Thyroid gland (tissue), 4 donors: ENCODE data around the gene UBE2O.
A peak's percentile ranks its signal among the peaks of the same experiment; 100 is the strongest.

Experiments
- CTCF ChIP-seq, 6 experiments: fragments of 200-600 bp in 3 of 6; fragments of 450-650 bp in 3 of 6; sonication (generic) in 3 of 6; IDR thresholded peaks; one replicate each; pipeline ENCODE4 v1.5.1; 2016 to 2019; ENCODE audit warnings: antibody characterized with exemption in 6 of 6, mild to moderate bottlenecking in 2 of 6, inconsistent platforms in 1 of 6, moderate library complexity in 1 of 6
- POLR2A ChIP-seq, 2 donors: fragments of 450-650 bp; IDR thresholded peaks; one replicate each; pipeline ENCODE4 v1.6.1; 2017; ENCODE audit warnings: antibody characterized with exemption in 2 of 2, mild to moderate bottlenecking in 2 of 2, moderate library complexity in 1 of 2

DNA sequence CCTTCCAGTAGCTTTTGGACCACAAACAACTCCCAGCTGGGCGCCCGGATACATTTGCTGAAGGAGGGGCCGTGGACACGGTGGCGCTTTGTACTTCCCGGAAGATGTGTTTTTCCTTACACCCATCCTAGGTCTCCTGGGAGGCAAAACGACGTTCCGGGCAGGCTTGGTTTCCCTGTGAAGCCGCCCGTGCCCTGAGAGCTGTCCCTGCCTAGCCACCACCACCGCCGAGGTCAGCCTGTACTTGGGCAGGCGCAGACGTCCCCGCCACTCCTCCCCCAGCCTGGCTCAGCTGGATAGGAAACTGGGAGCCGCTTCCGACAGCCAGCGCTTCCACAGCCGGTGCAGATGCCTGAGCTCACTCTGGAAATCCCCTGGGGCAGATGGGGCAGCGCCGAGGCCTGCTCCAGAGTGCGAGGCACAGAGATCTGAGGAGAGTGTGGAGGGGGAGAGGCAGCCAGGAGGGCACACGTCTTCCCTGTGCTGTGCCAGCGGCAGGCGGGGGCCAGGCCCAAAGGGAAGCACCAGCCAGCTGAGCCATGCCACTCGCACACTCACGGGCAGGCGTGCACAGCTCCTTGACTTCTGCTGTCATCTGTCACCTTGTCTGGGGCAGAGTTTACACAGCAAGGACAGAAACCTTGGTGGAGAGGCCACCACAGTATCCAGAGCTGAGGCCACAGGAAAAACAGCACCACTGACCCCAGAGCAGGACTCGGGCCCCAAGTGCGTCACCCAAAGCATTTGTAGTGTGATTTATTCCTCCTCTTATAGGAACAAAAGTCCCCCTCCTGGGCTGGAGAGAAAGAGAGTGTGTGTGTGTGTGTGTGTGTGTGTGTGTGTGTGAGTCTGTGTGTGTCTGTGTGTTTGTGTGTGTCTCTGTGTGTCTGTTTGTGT is 45.3 kb upstream of the UBE2O start:
- TF ChIP-seq CTCF (IDR thresholded peaks at IDR 0.05): no peak
- peak in 1 of 2 donors; percentile 52 for TF ChIP-seq POLR2A (IDR thresholded peaks at IDR 0.05)
